ENCODE results near the gene ARHGAP6. TPM values are rescaled to one million over a fixed set of nuclear protein-coding genes. Genes with fewer than 3 reads are reported as not detected.

Gene ARHGAP6
- total and polyA plus RNA-seq, 2 of the 13 experiments (the other 11 are each of a cell fraction or from before 2014, with no cell fraction given) = 0.11 TPM; not detected in 1

DNA sequence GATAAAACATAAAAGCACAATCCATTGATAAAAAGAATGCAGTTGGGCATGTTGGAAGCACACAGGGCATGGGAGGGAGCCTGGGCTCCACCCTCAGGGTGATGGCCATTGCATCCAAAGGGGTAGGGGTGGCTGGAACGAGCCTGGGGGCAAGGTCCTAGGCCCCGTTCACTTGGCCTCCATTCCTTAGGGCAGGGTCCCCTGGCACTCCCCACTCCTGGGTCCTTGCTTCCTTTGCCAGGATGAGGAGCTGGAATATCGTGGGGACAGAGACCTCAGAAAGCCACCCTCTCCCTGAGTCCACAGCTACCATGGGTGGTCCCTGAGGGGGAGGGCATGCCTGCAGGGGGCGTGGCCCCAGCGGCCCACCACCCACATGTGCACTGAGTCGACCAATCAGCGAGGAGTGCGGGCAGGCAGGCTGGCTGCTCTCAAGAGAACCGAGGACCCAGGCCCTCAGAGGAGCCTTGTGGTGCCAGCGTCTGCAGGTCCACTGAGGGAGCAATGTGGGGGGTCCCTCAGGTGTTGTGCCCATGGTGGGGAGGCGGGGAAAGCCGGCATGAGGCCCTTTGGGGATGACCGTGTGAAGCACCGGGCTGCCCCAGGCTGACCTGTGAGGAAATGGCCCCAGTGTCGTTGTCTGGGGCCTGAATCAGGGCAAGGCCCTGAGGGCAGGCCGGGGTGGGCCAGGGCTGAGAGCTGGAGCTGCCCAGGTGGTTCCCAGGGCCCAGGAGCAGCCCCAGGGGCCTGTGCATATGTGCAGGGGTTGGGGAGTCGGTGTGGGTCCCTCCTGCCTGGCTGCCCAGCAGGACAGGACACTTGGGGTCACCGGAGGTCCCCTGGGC lies 451.2 kb downstream of the ARHGAP6 start:
- ATAC-seq (no peak), DNase-seq (ENCODE audit: low spot score) (no peak), FAIRE-seq (no peak)
- Histone ChIP-seq H3K9ac (ENCODE audit: insufficient read depth, low read depth, low read length) (no peak overlapping the region), H3K27me3 (ENCODE audit: control insufficient read depth in 1 of 2, insufficient read depth in 2 of 2, low read length in 2 of 2) (no peaks in the 10 kb centered on the region), H3K4me2 (ENCODE audit: low read depth, low read length) (no peak overlapping the region), H3K36me3 (replicated peaks in 1 of 2; ENCODE audit: control insufficient read depth in 1 of 2, insufficient read depth in 2 of 2, low read length in 2 of 2) (no peaks in the 10 kb centered on the region), H3K79me2 (ENCODE audit: insufficient read depth, low read length) (no peaks in the 10 kb centered on the region), H2AFZ (ENCODE audit: low read length) (no peak overlapping the region), H3K4me3 (replicated peaks in 1 of 3; ENCODE audit: insufficient read depth in 1 of 3, low read depth in 2 of 3, low read length in 3 of 3) (no peak overlapping the region), H3K27ac (ENCODE audit: extremely low read length, insufficient read depth, low read length) (no peak overlapping the region), H3K9me3 (ENCODE audit: low read length) (no peaks in the 10 kb centered on the region), H4K20me1 (ENCODE audit: insufficient read depth, low read length) (no peaks in the 10 kb centered on the region), H3K4me1 (ENCODE audit: insufficient read depth, low read length) (no peaks in the 10 kb centered on the region)
- in situ Hi-C loops (cut with HindIII; ENCODE audit: extremely low pct_ligation_motif_present, low pct_unique_long_range_greater_than_20kb) = no loop called here
- BruUV-seq (replicated peaks) = no TSS peak
- ChIA-PET POLR2A (no interaction called here), CTCF (ENCODE audit: low intra/inter-chr PET ratio, low total read pairs) (no interaction called here)
- no CpG with 5 or more reads among the region's 18 CpGs for WGBS (ENCODE audit: low lambda C conversion rate)
- intact Hi-C loops (cut with micrococcal nuclease; ENCODE audit: unreplicated experiment) = no loop called here
- TF ChIP-seq HDAC1 (CRISPR knock-in tag; IDR thresholded peaks at IDR 0.05) (no peak), EEA1 (CRISPR knock-in tag; IDR thresholded peaks at IDR 0.05; ENCODE audit: borderline replicate concordance) (no peak), SRSF4 (IDR thresholded peaks at IDR 0.05; ENCODE audit: low read depth, low read length, poor library complexity, severe bottlenecking) (no peak), ZNF781 (CRISPR knock-in tag; IDR thresholded peaks at IDR 0.05; ENCODE audit: borderline replicate concordance, not compliant biosample characterization) (no peak), ZNF441 (CRISPR knock-in tag; IDR thresholded peaks at IDR 0.05; ENCODE audit: borderline replicate concordance) (no peak), RARG (CRISPR knock-in tag; IDR thresholded peaks at IDR 0.05; ENCODE audit: low read depth) (no peak), ZMYM2 (CRISPR knock-in tag; IDR thresholded peaks at IDR 0.05) (no peak), ZNF558 (CRISPR knock-in tag; IDR thresholded peaks at IDR 0.05; ENCODE audit: borderline replicate concordance) (no peak)
- TF ChIP-seq, protein P1, sequence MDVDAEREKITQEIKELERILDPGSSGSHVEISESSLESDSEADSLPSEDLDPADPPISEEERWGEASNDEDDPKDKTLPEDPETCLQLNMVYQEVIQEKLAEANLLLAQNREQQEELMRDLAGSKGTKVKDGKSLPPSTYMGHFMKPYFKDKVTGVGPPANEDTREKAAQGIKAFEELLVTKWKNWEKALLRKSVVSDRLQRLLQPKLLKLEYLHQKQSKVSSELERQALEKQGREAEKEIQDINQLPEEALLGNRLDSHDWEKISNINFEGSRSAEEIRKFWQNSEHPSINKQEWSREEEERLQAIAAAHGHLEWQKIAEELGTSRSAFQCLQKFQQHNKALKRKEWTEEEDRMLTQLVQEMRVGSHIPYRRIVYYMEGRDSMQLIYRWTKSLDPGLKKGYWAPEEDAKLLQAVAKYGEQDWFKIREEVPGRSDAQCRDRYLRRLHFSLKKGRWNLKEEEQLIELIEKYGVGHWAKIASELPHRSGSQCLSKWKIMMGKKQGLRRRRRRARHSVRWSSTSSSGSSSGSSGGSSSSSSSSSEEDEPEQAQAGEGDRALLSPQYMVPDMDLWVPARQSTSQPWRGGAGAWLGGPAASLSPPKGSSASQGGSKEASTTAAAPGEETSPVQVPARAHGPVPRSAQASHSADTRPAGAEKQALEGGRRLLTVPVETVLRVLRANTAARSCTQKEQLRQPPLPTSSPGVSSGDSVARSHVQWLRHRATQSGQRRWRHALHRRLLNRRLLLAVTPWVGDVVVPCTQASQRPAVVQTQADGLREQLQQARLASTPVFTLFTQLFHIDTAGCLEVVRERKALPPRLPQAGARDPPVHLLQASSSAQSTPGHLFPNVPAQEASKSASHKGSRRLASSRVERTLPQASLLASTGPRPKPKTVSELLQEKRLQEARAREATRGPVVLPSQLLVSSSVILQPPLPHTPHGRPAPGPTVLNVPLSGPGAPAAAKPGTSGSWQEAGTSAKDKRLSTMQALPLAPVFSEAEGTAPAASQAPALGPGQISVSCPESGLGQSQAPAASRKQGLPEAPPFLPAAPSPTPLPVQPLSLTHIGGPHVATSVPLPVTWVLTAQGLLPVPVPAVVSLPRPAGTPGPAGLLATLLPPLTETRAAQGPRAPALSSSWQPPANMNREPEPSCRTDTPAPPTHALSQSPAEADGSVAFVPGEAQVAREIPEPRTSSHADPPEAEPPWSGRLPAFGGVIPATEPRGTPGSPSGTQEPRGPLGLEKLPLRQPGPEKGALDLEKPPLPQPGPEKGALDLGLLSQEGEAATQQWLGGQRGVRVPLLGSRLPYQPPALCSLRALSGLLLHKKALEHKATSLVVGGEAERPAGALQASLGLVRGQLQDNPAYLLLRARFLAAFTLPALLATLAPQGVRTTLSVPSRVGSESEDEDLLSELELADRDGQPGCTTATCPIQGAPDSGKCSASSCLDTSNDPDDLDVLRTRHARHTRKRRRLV (CRISPR knock-in tag; IDR thresholded peaks at IDR 0.05) = no peak
- TF ChIP-seq, protein P2, sequence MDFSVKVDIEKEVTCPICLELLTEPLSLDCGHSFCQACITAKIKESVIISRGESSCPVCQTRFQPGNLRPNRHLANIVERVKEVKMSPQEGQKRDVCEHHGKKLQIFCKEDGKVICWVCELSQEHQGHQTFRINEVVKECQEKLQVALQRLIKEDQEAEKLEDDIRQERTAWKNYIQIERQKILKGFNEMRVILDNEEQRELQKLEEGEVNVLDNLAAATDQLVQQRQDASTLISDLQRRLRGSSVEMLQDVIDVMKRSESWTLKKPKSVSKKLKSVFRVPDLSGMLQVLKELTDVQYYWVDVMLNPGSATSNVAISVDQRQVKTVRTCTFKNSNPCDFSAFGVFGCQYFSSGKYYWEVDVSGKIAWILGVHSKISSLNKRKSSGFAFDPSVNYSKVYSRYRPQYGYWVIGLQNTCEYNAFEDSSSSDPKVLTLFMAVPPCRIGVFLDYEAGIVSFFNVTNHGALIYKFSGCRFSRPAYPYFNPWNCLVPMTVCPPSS (IDR thresholded peaks at IDR 0.05) = no peak
- TF ChIP-seq, protein P3, sequence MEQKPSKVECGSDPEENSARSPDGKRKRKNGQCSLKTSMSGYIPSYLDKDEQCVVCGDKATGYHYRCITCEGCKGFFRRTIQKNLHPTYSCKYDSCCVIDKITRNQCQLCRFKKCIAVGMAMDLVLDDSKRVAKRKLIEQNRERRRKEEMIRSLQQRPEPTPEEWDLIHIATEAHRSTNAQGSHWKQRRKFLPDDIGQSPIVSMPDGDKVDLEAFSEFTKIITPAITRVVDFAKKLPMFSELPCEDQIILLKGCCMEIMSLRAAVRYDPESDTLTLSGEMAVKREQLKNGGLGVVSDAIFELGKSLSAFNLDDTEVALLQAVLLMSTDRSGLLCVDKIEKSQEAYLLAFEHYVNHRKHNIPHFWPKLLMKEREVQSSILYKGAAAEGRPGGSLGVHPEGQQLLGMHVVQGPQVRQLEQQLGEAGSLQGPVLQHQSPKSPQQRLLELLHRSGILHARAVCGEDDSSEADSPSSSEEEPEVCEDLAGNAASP (CRISPR knock-in tag; IDR thresholded peaks at IDR 0.05; ENCODE audit: borderline replicate concordance) = no peak
- TF ChIP-seq, protein P4, sequence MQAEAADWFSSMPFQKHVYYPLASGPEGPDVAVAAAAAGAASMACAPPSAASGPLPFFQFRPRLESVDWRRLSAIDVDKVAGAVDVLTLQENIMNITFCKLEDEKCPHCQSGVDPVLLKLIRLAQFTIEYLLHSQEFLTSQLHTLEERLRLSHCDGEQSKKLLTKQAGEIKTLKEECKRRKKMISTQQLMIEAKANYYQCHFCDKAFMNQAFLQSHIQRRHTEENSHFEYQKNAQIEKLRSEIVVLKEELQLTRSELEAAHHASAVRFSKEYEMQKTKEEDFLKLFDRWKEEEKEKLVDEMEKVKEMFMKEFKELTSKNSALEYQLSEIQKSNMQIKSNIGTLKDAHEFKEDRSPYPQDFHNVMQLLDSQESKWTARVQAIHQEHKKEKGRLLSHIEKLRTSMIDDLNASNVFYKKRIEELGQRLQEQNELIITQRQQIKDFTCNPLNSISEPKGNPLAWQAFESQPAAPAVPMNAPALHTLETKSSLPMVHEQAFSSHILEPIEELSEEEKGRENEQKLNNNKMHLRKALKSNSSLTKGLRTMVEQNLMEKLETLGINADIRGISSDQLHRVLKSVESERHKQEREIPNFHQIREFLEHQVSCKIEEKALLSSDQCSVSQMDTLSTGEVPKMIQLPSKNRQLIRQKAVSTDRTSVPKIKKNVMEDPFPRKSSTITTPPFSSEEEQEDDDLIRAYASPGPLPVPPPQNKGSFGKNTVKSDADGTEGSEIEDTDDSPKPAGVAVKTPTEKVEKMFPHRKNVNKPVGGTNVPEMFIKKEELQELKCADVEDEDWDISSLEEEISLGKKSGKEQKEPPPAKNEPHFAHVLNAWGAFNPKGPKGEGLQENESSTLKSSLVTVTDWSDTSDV (CRISPR knock-in tag; IDR thresholded peaks at IDR 0.05) = no peak

All from HepG2 (cell line).